ENCODE data around the gene TRIM75.
A peak's percentile ranks its signal among the peaks of the same experiment; 100 is the strongest.
"Not testable (repeated sequence)": the region's sequence is repeated elsewhere in the genome, so short reads cannot be mapped to it uniquely, and the experiment has no call there.

The TRIM75 gene

GRCh38 chr4:165053645-165054044 is at the start of gene TRIM75:
Gene TRIM75, plus strand, starts transcription at chr4:165053866. Its CDS starts 5,282 bp downstream, at chr4:165059148.
- DNase-seq (ENCODE audit: low spot score): no peak

- no peak for DNase-seq (ENCODE audit: low spot score)
Observed at GRCh38 chr4:165005352-165005925, 48.2 kb upstream of the TRIM75 start.

DNA sequence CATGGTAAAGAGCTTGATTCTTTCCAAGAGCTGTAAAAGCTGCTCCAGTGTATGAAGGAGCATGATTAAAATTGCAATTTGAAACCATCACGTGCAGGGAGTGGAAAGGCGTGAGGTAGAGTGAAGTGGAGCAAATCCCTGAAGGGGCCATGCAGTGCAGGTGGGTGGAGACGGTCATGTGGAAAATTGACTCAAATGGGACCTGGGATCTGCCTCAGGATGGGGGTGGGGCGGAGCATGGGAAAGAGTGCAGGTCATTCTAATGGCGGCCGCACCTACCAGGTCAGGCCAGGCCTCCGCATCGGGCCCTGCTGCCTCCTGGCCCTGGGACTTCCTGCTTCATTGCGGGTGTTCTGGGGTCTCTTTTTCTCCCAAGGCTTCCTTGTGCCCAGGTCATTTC is 47.2 kb upstream of the TRIM75 start:
- DNase-seq (ENCODE audit: low spot score): no peak

DNA sequence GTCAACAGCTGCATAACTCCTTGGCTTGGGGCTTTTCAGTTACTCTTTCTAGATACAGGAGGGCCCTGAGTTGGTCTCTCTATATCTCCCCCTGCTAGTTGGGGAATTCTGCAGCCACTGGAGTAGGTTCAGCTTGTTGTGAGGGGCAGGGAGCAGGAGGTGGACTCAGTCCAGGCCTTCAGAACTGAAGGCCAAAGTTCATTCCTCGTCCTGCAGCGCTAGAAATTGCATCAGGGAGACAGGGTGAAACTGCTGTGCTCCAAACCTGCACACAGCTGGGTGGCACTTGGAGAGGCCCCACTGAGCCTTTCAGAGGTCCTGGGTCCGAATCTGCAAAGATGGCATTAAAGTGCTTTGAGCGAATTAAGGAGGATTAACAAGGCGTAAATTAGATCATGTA is 46.8 kb upstream of the TRIM75 start:
- no peak for DNase-seq (ENCODE audit: low spot score)

GRCh38 chr4:165009493-165010227 is 44.0 kb upstream of the TRIM75 start:
- DNase-seq (ENCODE audit: low spot score): no peak

GRCh38 chr4:165010487-165010886 is 43.2 kb upstream of the TRIM75 start:
- no peak for DNase-seq (ENCODE audit: low spot score)

GRCh38 chr4:165010991-165011390 is 42.7 kb upstream of the TRIM75 start:
- DNase-seq (ENCODE audit: low spot score): no peak

DNA sequence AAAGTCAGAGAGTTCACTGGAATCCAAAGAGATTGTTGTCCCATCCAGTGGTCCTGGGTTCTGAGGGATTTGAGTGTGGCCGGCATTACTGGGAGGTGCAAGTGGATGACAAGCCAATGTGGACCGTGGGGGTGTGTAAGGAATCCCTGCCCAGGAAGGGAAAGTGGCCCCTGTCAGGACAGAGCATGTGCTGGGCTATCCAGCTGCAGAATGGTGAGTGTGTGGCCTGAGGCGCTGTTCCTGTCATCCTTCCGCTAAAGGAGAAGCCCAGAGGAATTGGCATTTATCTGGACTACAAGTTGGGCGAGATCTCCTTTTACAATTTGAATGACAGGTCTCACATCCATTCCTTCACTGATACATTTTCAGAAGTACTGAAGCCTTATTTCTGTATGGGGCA is 42.3 kb upstream of the TRIM75 start:
- no peak for DNase-seq (ENCODE audit: low spot score)

DNA sequence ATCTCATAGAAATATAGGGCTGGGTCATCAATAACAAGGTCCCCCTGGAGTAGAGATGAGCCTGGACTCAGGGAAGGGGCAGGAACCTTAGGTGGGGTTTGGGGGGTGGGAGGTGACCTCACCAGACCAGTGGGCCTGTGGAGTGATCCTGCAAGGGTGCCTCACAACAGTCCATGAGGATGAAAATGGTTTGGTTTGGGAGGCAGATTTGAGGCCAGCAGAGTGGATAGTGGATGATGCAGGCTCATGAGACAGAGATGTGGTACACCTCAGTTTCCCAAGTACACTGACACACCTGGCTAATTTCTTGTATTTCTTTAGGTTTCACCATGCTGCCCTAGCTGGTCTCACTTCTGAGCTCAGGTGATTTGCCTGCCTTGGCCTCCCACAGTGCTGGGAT is 40.0 kb upstream of the TRIM75 start:
- DNase-seq (ENCODE audit: low spot score): no peak

DNA sequence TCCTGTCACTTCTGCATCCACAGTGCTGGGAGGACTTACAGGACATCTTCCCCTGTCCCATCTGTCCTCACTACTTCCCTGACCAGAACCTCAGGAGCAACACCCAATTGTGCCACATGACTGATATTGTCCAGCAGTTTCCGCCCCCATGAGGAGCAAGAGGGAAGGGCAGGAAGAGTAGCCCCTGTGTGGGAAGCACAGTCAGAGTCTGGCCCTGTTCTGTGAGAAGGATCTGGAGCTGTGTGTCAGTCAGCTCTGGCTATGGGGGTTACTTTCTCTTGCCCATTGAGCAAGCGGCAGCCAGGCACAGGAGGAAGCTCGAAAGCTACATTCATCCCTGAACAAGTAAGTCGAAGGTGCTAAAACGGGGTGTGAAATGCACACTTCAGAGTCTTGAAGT is 36.7 kb upstream of the TRIM75 start:
- DNase-seq (ENCODE audit: low spot score): peak; percentile 15

DNA sequence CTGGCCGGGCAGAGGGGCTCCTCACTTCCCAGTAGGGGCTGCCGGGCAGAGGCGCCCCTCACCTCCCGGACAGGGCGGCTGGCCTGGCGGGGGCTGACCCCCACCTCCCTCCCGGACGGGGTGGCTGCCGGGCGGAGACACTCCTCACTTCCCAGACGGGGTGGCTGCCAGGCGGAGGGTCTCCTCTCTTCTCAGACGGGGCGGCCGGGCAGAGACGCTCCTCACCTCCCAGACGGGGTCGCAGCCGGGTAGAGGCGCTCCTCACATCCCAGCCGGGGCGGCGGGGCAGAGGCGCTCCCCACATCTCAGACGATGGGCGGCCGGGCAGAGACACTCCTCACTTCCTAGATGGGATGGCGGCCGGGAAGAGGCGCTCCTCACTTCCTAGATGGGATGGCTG is 33.7 kb upstream of the TRIM75 start:
- not testable (repeated sequence) for DNase-seq (ENCODE audit: low spot score)

DNA sequence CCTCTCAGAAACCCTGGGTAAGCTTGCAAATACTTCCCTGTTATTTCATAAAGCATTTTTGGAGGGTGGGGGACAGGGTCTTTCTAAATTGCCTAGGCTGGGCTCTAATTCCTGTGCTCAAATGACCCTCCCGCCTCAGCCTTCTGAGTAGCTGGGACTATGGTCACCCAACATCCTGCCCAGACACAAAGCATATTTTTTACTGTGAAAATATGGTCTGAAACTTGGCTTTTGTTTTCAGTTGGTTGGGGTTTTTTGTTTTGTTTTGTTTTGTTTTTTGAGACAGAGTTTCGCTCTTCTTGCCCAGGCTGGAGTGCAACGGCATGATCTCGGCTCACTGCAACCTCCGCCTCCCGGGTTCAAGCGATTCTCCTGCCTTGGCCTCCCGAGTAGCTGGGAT is 27.9 kb upstream of the TRIM75 start:
- DNase-seq (ENCODE audit: low spot score): not testable (repeated sequence)

DNA sequence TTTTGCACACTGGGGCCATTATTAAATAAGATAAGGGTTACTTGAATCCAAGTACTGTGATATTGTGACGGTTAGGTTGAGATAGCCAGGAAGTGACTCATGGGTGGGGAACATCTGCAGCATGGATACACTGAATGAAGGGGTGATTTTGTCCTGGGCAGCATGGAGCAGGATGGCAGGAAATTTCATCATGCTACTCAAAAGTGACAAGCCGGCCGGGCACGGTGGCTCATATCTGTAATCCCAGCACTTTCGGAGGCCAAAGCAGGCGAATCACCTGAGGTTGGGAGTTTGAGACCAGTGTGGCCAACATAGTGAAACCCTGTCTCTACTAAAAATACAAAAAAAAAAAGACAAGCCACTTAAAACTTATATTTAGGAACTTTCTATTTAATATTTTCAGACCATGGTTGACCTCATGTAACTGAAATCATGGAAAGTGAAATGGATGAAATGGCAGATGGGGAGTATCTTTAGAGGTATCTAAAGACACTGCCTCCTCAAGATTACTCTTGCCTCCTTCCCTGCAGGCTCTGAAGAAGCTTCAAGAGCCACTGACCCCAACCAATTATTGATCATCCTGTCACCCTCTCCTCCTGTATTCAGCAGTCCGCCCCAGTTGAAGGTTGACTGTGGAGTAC is 25.8 kb upstream of the TRIM75 start:
- no peak for DNase-seq (ENCODE audit: low spot score)

GRCh38 chr4:165031436-165032211 is 22.0 kb upstream of the TRIM75 start, which contains the start of gene TRIM60:
Gene TRIM60, plus strand, starts transcription at chr4:165031999. Its CDS starts 8,074 bp downstream, at chr4:165040073.
- no peak for DNase-seq (ENCODE audit: low spot score)

DNA sequence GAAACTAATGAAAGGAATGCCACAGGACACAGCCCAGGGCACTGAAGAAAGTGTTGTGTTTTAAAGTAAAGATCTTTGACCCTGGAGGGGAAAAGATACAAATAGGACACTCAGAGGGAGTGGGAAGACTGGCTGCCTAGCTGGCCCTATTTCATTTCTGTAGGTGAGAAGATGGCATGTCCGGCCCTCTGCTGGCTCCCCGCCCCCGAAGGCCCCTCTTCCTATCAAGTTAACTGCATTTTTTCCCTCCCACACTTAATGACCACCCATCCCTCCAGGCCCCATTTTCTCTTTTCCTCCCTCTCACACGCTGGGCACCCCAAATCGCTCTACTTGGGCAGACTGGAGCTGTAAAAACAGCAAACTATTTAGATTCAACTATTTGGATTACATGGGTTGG is 5.5 kb upstream of the TRIM75 start:
- DNase-seq (ENCODE audit: low spot score): no peak

DNA sequence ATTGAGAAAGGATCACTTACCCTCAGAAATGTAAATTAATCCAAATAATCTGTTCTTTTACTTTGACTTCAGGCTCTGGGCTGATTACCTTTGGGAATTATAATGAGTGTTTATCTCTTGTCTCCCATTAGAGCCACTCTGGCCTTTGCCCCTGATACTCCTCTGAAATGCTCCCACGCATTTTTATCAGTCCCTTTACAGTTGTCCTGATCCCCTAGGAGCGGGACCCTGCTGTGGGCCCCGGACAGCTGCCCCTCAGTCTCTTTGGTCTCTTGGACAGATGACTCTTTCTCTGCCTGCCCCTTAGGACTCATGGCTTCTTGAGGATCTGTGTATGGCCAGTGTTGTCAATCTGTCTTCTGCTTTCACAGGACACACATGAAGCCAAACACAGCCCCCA is 1.0 kb upstream of the TRIM75 start:
- no peak for DNase-seq (ENCODE audit: low spot score)

DNA sequence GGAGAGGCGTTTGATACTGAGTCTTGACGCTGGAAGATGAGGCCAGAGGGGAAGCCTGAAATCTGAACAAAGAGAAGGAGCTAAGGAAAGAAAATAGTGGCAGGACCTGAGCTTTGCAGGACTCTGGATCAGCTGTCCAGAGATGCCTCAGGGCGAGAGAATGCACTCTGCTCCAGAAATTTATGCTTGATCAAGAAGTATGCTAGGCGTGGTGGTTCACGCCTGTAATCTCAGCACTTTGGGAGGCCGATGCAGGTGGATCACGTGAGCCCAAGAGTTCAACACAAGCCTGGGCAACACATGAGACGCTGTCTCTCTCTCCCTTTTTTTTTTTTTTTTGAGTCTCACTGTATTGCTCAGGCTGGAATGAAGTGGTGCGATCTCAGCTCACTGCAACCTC is 1.9 kb downstream of the TRIM75 start:
- no peak for DNase-seq (ENCODE audit: low spot score)

GRCh38 chr4:165058666-165059065 is 5.0 kb downstream of the TRIM75 start:
- DNase-seq (ENCODE audit: low spot score): no peak

- DNase-seq (ENCODE audit: low spot score): no peak
Observed at GRCh38 chr4:165059386-165059785, 5.7 kb downstream of the TRIM75 start.

DNA sequence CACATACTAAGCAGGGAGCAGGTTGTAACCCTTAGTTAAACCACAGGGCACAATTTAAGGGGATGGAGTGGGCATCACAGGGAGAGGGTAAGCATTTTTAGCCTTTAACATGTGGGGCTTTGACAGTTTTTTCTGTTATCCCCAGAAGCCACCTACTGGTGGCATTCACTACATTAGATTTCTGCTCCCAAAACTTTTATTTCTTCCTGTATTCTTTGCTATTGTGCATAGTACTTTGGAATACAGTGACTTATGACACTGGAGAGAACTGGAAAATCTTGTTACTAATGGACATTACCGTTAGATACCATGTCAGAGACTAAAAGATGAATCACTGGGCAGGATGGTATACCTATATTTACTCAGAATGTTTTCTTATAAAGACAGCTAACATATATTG is 7.3 kb downstream of the TRIM75 start:
- no peak for DNase-seq (ENCODE audit: low spot score)

GRCh38 chr4:165070560-165070959 is 16.9 kb downstream of the TRIM75 start:
- no peak for DNase-seq (ENCODE audit: low spot score)

- not testable (repeated sequence) for DNase-seq (ENCODE audit: low spot score)
Observed at GRCh38 chr4:165073346-165073745, 19.7 kb downstream of the TRIM75 start.
